HG03571 (cell line): ENCODE measurements around the gene PSMB1.
A peak's percentile ranks its signal among the peaks of the same experiment; 100 is the strongest.
"Not testable (repeated sequence)": the region's sequence is repeated elsewhere in the genome, so short reads cannot be mapped to it uniquely, and the experiment has no call there.

ENCODE experiments used
- ATAC-seq: cut with Tn5 transposase; IDR thresholded peaks from one replicate; pipeline ENCODE4 v1.9.1; 2021; ENCODE audit not compliant: unreplicated experiment

PSMB1 gene

DNA sequence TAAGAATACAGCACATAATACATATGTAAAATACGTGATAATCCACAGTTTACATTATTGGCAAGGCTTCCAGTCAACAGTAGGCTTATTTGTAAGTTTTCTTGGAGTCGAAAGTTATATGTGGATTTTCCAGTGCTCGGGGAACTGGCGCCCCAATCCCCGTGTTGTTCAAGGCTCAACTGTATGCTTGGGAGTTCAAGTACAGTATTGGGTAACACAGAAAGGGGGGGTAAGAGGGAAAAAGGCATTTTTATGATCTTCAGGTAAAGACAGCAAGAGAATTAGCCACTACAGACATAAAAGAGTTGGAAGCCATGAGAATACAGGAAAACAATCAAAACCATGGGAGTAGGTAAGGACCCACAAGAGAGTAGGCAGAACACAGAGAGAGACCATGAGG is 16.4 kb downstream of the PSMB1 start:
- no peak for ATAC-seq

GRCh38 chr6:170535004-170535403 is 18.1 kb downstream of the PSMB1 start:
- no peak for ATAC-seq

GRCh38 chr6:170533792-170534191 is 19.3 kb downstream of the PSMB1 start:
- no peak for ATAC-seq

GRCh38 chr6:170532867-170533488 is 20.1 kb downstream of the PSMB1 start:
- no peak for ATAC-seq

DNA sequence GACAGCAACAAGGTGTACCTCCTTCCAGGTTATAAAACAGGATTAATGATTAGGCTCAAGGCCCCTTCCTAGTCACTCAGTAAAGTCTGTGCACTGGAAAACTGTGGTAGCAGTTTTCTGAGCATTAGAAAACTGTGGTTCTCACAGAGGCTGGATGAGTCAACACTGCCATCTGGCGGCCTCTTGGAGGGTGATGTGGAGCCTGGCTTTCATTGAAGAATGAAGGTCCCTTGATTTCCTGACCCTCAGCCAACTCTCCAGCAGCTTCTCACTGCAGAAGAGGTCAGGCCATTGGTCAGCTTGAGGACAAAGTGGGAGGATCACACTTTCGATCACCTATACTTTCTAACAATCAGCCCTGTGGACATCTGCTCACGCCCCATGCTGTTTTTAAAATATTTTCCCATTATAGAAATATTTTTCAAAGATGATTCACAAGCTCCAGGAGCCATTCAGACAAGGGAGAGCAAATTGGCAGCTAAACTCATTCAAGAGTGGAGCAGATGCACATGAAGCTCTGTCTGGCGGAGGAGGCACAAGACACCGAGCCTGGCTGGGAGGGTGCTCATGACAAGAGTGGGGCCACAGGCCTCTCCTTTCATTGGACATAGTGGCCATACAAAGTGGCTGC is 23.2 kb downstream of the PSMB1 start:
- ATAC-seq: peak; percentile 52

DNA sequence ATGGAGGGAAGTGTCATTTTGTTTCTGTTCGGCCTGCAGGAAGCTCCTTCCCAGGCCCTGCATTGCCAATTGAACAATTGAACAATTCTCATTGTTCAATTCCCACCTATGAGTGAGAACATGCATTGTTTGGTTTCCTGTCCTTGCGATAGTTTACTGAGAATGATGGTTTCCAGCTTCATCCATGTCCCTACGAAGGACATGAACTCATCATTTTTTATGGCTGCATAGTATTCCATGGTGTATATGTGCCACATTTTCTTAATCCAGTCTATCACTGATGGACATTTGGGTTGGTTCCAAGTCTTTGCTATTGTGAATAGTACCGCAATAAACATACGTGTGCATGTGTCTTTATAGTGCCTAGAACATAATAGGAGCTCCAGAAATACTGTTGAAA is 25.1 kb downstream of the PSMB1 start:
- ATAC-seq: not testable (repeated sequence)

DNA sequence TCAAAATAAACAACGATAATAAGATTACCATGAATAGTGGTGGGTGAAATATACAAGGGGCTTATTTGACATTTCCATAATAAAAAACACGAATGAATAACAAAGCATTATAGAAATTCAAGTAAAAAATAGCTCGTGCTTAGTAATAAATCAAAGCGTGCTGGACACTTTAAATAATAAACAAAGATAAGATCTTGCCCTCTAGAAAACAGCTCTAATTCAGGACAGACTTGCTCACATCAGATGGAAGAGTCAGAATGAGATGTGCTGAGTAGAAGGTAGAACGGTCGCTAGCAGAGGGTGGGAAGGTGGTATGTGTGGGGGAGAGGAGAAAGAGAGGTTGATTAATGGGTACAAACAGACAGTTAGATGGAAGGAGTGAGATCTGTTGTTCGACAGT is 27.3 kb downstream of the PSMB1 start:
- ATAC-seq: no peak

DNA sequence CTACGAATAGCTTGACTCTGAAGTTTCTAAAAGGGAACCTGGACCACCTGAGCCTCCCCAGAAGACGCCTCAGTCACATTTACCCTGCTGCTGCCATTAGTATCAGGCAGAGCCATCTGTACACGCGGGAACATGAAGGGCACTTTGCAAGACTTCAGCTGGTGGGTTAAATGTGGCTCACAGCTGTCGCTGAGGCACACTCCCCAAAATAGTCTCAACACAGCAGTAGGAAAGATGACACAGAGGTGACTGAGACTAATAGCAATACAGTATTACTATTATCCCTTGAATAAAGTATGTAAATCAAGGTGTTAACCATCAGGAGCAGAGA is 29.0 kb downstream of the PSMB1 start:
- ATAC-seq: no peak

GRCh38 chr6:170523256-170524171 is 29.6 kb downstream of the PSMB1 start:
- no peak for ATAC-seq

DNA sequence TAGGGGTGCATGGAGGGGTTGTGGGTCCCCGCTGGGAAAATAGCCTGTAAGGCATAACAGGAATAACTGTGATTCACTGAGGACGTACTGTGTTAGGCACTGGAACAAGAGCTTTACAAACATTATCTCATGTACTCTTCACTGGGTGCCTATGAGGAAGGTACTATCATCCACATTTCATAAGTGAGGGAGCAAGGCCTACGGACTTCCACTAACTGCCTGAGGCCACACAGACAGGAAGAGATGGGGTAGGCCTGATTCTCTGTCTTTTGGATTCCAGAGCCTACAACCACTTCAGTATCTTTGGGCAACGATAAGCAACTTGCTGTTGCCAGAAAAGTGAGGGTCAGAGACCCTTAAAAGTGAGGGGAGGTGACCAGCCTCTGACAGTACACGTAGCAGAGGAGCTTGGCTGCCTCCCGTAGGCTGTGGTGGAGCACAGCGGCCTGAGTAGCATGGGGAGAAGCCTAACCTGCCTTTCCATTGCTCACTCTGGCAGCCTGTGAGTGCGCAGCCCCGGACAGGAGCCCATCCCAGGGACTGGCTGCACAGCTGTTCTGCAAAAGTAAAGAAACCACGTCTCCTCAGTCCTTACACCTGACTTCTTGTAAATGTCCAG is 30.4 kb downstream of the PSMB1 start:
- ATAC-seq: no peak

DNA sequence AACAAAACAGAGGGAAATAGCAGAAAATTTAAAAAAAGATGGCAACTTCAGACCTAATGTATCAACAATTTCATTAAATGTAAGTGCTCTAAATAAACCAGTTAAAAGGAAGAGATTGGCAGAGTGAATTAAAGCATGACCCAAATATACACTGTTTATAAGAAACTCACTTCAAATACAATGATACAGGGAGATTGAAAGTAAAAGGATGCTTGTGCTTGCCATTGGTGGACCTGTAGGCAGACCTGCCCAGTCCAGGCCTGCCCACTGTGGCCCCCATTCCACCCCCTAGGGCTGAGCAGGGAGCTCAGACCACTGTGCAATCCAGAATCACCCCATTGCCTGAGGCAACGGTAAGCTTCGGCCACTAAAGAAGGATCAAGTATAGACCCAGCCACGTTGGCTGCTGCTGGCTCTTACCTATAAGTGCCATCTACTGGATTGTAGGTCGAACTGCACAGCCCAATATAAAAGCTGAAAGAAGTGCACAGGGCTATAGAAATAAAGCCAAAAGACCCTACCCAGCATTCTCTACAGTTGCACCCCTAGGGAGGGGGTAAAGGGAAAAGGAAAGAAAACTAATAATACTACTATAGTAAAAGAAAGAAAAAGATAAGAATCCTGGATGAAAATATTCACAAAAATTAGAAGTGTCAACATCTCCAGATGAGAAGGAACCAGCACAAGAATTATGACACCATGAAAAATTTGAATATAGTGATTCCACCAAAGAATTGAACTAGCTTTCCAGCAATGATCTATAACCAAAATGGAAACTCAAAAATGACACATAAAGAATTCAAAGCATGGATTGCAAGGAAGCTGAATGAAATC is 36.1 kb downstream of the PSMB1 start:
- ATAC-seq: peak; percentile 94

GRCh38 chr6:170514908-170515307 is 38.2 kb downstream of the PSMB1 start:
- no peak for ATAC-seq

DNA sequence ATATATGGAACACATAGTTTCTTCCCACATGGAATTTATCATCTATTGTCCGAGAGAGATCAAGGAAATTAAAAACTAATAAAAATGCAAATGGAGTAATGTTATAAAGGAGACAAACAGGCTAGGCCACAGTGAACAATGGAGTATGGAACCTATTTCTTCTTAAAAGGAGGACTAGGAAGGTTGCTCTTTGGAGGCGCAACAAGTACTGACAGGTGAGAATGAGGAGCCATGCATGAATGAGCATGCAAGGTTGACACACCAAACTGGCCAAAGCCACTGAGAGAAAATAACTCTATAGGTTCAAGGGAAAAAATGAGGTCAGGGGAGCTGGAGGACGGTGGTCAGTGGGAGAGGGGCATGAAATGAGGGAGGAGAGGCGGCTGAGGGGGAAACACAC is 40.9 kb downstream of the PSMB1 start:
- ATAC-seq: no peak

- ATAC-seq: no peak
Observed at GRCh38 chr6:170510631-170511030, 42.5 kb downstream of the PSMB1 start.

- ATAC-seq: no peak
Observed at GRCh38 chr6:170509723-170510018, 43.4 kb downstream of the PSMB1 start.

GRCh38 chr6:170508892-170509722 is 44.0 kb downstream of the PSMB1 start:
- not testable (repeated sequence) for ATAC-seq

GRCh38 chr6:170508275-170508674 is 44.8 kb downstream of the PSMB1 start:
- ATAC-seq: not testable (repeated sequence)

- ATAC-seq: not testable (repeated sequence)
Observed at GRCh38 chr6:170507728-170508127, 45.4 kb downstream of the PSMB1 start.

DNA sequence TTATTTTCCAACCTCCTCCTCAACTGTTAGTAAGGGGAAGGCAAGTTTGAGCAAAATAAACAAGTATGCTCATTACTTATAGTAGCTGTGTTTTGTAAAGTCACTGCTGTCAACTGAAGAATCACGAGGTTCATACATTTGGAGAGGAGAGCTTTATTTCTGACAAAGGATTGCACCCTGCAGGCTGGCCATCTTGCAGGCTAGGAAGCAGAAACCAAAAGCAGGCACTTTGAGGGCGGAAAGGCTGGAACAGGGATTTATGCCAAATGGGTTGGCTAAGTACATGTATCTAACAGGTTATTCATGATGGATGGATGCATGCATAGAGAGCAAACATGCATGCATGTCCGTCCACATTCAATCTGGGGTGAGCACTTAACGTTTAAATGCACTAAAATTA is 46.7 kb downstream of the PSMB1 start:
- ATAC-seq: no peak

DNA sequence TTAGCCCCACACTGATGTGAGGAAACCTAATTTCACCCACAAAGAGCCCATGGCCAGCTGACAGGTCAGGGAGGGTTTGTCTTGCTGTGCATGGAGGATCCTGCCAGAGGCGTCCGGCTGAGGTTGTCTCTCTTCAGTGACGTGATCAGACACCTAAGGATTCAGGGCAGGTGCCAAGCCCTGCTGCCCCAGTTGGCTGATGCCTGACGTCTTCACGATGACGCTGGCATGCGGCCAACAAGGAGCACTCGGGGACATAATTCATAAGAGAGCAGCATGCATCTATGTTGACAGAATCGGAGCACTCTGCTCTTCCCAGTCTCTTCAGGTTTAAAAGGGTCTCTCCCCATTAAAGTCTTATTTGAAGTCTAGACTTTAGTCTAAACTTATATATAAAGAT is 47.8 kb downstream of the PSMB1 start:
- ATAC-seq: no peak
